OCI-M2 (cell line): ENCODE measurements around the gene JSRP1.

Experiments
- DNase-seq: peaks from one replicate; lab custom pipeline; 2025; ENCODE audit not compliant: unreplicated experiment; lab: John Stamatoyannopoulos, UW

The JSRP1 gene

GRCh38 chr19:2247433-2248101, 8.7 kb downstream of the JSRP1 start:
- no peak for DNase-seq

- no peak for DNase-seq
Observed at GRCh38 chr19:2246801-2247361, 9.3 kb downstream of the JSRP1 start.

GRCh38 chr19:2246014-2246620, 10.1 kb downstream of the JSRP1 start:
- DNase-seq = no peak

- no peak for DNase-seq
Observed at GRCh38 chr19:2245273-2245672, 10.9 kb downstream of the JSRP1 start.

GRCh38 chr19:2244486-2244885, 11.7 kb downstream of the JSRP1 start:
- no peak for DNase-seq

- DNase-seq = no peak
Observed at GRCh38 chr19:2244125-2244411, 12.1 kb downstream of the JSRP1 start.

GRCh38 chr19:2243274-2244124, 12.7 kb downstream of the JSRP1 start:
- no peak for DNase-seq

GRCh38 chr19:2242816-2243215, 13.4 kb downstream of the JSRP1 start:
- no peak for DNase-seq

GRCh38 chr19:2242092-2242537, 14.1 kb downstream of the JSRP1 start:
- DNase-seq = no peak

- DNase-seq = no peak
Observed at GRCh38 chr19:2240881-2241760, 15.1 kb downstream of the JSRP1 start.

GRCh38 chr19:2239771-2240770, 16.1 kb downstream of the JSRP1 start:
- DNase-seq = no peak

GRCh38 chr19:2239173-2239572, 17.0 kb downstream of the JSRP1 start:
- DNase-seq = no peak

- DNase-seq = no peak
Observed at GRCh38 chr19:2237869-2238153, 18.4 kb downstream of the JSRP1 start.

- DNase-seq = no peak
Observed at GRCh38 chr19:2237051-2237868, 19.0 kb downstream of the JSRP1 start.

- DNase-seq = peak; percentile 84
Observed at GRCh38 chr19:2236314-2237050, 19.7 kb downstream of the JSRP1 start, which contains the start of the genes PLEKHJ1 and SF3A2. Gene PLEKHJ1 (minus strand): TSS chr19:2236329. CDS start chr19:2236248, 81 bp downstream. Gene SF3A2 (plus strand): TSS chr19:2236824. CDS start chr19:2243419, 6,595 bp downstream.

GRCh38 chr19:2236064-2236313, 20.2 kb downstream of the JSRP1 start:
- no peak for DNase-seq

GRCh38 chr19:2235381-2236063, 20.7 kb downstream of the JSRP1 start:
- DNase-seq = no peak

GRCh38 chr19:2234996-2235380, 21.2 kb downstream of the JSRP1 start:
- no peak for DNase-seq
